Left ventricle myocardium inferior (tissue), 1 donor: Measurements from ENCODE around the gene ANKRD17. TPM values are rescaled to one million over a fixed set of nuclear protein-coding genes. Genes with fewer than 3 reads are reported as not detected.

Experiments
- DNase-seq: peaks from one replicate; pipeline ENCODE4 v3.0.0-alpha.2; 2020
- H3K27ac ChIP-seq: fragments of 200-600 bp; replicated peaks from 2 replicates; pipeline ENCODE4 v1.8.0; 2021
- H3K27me3 ChIP-seq: fragments of 200-600 bp; 2 replicates; pipeline ENCODE4 v1.8.0; 2021; ENCODE audit warnings: low read depth
- H3K36me3 ChIP-seq: fragments of 200-600 bp; 2 replicates; pipeline ENCODE4 v1.8.0; 2021
- H3K4me1 ChIP-seq: fragments of 200-600 bp; 2 replicates; pipeline ENCODE4 v1.8.0; 2021
- H3K4me3 ChIP-seq: fragments of 200-600 bp; 2 replicates; pipeline ENCODE4 v1.8.0; 2021; ENCODE audit warnings: mild to moderate bottlenecking, moderate library complexity
- H3K9me3 ChIP-seq: fragments of 200-600 bp; replicated peaks from 2 replicates; pipeline ENCODE4 v1.8.0; 2021
- intact Hi-C: fragments of 100-400 bp; cut with micrococcal nuclease; formaldehyde crosslinking; loops from one replicate; pipeline ENCODE4 v1.11.0; 2022
- total RNA-seq: library from RNA; stranded (reverse); fragmentation: NEBNext Ultra II Directional; extraction: Animal tissue kit (Norgen Biotek cat#: 25700); gene quantifications from one replicate; pipeline ENCODE4 v1.2.1, GENCODE V29; 2021
- TF ChIP-seq, protein P1 (sequence below): fragments of 200-600 bp; IDR thresholded peaks from 2 replicates; pipeline ENCODE4 v1.8.0; 2021; ENCODE audit warnings: antibody characterized with exemption, mild to moderate bottlenecking, borderline replicate concordance
- donor health status: DM: no; HTN: yes; CAD: no; lungs with severe emphysema.

ANKRD17 gene
- total RNA-seq, 1 donor from 2014 or later = 54.1 TPM

DNA sequence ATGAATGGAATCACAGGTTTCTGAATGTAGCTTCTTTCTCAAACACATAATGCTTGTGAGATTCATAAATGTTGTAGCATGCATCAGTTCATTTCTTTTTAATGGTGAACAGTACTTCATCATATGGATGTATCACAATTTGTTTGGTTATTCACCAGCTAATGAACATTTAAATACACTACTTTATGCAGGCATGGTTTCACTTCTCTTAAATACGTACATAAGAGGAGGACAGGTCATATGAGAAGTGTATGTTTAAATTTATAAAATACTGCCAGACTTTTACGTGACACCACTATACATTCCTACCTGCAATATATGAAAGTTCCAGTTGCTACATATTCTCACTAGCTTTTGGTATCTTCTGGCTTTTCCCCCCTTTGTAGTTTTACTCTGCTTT, 65.4 kb downstream of the ANKRD17 start:
- H3K36me3 ChIP-seq = no peaks in the 10 kb centered on the region
- TF ChIP-seq, protein P1, sequence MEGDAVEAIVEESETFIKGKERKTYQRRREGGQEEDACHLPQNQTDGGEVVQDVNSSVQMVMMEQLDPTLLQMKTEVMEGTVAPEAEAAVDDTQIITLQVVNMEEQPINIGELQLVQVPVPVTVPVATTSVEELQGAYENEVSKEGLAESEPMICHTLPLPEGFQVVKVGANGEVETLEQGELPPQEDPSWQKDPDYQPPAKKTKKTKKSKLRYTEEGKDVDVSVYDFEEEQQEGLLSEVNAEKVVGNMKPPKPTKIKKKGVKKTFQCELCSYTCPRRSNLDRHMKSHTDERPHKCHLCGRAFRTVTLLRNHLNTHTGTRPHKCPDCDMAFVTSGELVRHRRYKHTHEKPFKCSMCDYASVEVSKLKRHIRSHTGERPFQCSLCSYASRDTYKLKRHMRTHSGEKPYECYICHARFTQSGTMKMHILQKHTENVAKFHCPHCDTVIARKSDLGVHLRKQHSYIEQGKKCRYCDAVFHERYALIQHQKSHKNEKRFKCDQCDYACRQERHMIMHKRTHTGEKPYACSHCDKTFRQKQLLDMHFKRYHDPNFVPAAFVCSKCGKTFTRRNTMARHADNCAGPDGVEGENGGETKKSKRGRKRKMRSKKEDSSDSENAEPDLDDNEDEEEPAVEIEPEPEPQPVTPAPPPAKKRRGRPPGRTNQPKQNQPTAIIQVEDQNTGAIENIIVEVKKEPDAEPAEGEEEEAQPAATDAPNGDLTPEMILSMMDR = no peak
- no peaks in the 10 kb centered on the region for H3K9me3 ChIP-seq
- intact Hi-C loops = no loop called here
- no peak for DNase-seq
- peaks cover 8% of the 10 kb centered on the region for H3K4me1 ChIP-seq
- H3K27me3 ChIP-seq = no peaks in the 10 kb centered on the region
- no peak overlapping the region for H3K4me3 ChIP-seq
- no peak overlapping the region for H3K27ac ChIP-seq

DNA sequence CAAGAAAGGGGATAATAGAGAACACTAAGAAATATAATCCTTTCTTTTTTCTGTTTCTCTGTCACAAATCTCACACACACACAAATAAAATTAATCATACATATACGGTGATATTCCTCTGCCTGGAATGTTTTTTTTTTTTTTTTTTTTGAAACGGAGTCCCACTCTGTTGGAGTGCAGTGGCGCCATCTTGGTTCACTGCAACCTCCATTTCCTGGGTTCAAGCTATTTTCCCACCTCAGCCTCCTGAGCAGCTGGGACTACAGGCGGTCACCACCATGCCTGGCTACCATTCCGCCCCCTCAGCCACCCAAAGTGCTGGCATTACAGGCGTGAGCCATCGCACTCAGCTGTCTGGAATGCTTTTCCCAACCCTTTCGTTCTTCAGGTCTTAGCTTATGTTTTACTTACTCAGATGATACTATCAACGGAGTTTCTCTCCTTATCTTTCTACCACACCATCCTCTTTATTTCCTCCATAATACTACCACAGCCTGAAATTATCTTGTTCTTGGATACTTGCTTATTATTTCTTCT, 69.3 kb downstream of the ANKRD17 start:
- no peak for DNase-seq
- H3K36me3 ChIP-seq = no peaks in the 10 kb centered on the region
- intact Hi-C loops = no loop called here
- TF ChIP-seq, protein P1 = no peak
- peaks cover 21% of the 10 kb centered on the region for H3K4me1 ChIP-seq
- H3K9me3 ChIP-seq = no peaks in the 10 kb centered on the region
- H3K27ac ChIP-seq = no peak overlapping the region
- H3K27me3 ChIP-seq = no peaks in the 10 kb centered on the region
- H3K4me3 ChIP-seq = no peak overlapping the region

DNA sequence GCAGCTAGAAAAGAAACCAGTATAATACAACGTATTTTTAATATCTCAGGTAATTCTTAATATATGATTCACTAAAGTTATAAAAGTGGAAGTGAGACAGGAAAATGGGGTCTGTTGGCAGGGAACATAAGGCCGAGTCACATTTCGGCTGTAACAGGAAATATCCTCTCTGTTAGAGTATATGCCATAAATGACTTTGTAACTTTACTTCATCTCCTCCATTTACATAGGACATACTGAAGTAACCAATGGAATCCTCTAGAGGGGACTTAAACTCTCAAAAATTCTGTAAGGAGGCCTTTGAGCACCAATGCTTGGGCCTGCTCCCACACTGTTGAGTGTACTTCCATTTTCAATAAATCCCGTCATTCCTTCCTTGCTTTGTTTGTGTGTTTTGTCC, 71.3 kb downstream of the ANKRD17 start:
- Histone ChIP-seq H3K27ac (no peak overlapping the region), H3K9me3 (no peaks in the 10 kb centered on the region), H3K4me3 (no peak overlapping the region), H3K27me3 (no peaks in the 10 kb centered on the region), H3K36me3 (no peaks in the 10 kb centered on the region), H3K4me1 (peaks cover 21% of the 10 kb centered on the region)
- DNase-seq = no peak
- TF ChIP-seq, protein P1 = no peak
- intact Hi-C loops = no loop called here

DNA sequence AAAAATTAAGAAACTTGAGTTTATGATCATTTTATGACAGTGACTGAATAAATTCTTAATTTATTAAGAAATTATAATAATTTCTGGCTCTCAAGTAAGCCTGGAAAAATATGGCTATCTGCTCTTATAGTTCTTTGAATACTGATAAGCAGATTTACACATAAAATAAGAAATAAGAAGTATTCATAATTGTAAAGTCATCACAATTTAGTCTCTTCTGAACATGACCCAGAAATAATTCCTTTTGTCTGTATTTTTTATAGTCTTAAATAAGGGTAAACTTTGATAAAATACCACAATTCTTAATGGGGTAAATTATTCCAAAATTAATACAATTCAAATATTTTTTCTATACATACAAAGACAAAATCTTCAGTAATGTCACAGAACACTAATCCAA, 72.7 kb downstream of the ANKRD17 start:
- Histone ChIP-seq H3K27me3 (no peaks in the 10 kb centered on the region), H3K4me1 (peaks cover 21% of the 10 kb centered on the region), H3K36me3 (no peaks in the 10 kb centered on the region), H3K4me3 (no peak overlapping the region), H3K27ac (no peak overlapping the region), H3K9me3 (no peaks in the 10 kb centered on the region)
- TF ChIP-seq, protein P1 = no peak
- intact Hi-C loops = no loop called here
- no peak for DNase-seq

DNA sequence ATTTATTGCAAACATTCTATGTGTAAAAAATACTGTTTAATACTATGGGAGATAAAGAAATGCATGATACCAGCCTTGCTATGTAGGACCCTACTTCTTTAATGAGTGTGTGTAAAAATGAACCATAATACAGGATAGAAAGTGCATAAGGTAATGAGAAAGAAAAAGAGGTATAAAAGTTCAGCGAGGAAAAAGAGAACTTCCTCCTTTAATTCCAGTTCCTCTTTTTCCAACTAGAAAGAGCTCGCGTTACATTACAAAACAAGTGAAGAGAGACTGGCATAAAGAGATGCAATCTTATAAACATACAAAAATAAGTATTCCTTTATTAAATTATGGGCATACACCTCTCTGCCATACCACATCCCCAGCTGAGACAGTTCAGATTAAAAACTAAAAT, 77.4 kb downstream of the ANKRD17 start:
- TF ChIP-seq, protein P1 = no peak
- intact Hi-C loops = no loop called here
- Histone ChIP-seq H3K27me3 (no peaks in the 10 kb centered on the region), H3K4me3 (no peak overlapping the region), H3K27ac (no peak overlapping the region), H3K36me3 (no peaks in the 10 kb centered on the region), H3K4me1 (peaks cover 45% of the 10 kb centered on the region), H3K9me3 (no peaks in the 10 kb centered on the region)
- no peak for DNase-seq

DNA sequence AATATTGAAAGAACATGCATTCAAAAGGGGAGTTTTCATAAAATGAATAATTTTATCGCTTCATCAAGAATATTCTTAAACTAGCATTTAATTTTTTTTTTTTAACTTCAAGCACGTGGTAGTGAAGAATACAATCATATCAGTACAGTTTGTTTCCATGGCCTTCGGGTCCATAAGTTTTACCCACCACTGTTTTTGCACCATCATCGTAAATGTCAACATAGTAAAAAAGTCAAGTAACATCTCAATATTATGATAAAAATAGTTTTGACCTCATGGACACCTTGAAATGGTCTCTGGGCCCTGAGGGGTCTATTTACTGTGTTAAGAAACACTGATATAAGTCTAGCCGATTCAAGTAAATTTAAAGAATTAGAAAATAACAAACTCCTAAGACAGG, 80.2 kb downstream of the ANKRD17 start:
- intact Hi-C loops = no loop called here

More for the DNA sequence above, 80.2 kb downstream of the ANKRD17 start:
- TF ChIP-seq, protein P1 = no peak
- H3K4me3 ChIP-seq = no peak overlapping the region
- peaks cover 22% of the 10 kb centered on the region for H3K36me3 ChIP-seq
- peaks cover 15% of the 10 kb centered on the region for H3K9me3 ChIP-seq
- DNase-seq = no peak
- H3K27me3 ChIP-seq = no peaks in the 10 kb centered on the region
- peaks cover 43% of the 10 kb centered on the region for H3K4me1 ChIP-seq
- H3K27ac ChIP-seq = no peak overlapping the region
